GM12878 (cell line): Measurements from ENCODE around the gene ITGAV. TPM values are rescaled to one million over a fixed set of nuclear protein-coding genes. Genes with fewer than 3 reads are reported as not detected.

Experiments used
- ATAC-seq: fragments of 200-7000 bp; cut with Tn5 transposase; 3 replicates; pipeline ENCODE4 v1.9.1; 2020; ENCODE audit warnings: mild to moderate bottlenecking, moderate library complexity
- BruUV-seq: library from RNA; stranded (reverse); fragments of 400-500 nt; replicated peaks from 2 replicates; lab custom pipeline; 2021; lab: Mats Ljungman, UMichigan
- CTCF ChIA-PET: fragments of 300-600 bp; sonication (Branson Sonifier 250); formaldehyde crosslinking; extraction: SDS; loops from one replicate; lab custom pipeline; 2021; ENCODE audit warnings: inconsistent platforms; lab: Yijun Ruan, JAX
- POLR2A ChIA-PET: fragments of 350-600 bp; formaldehyde crosslinking; extraction: SDS; loops from one replicate; lab custom pipeline; 2021; ENCODE audit warnings: inconsistent platforms; lab: Charles Lee
- RAD21 ChIA-PET: fragments of 300-600 bp; sonication (Branson Sonifier 250); formaldehyde crosslinking; loops from one replicate; lab custom pipeline; 2023; ENCODE audit warnings: antibody characterized with exemption; ENCODE audit not compliant: unreplicated experiment; lab: Charles Lee
- SMC1A ChIA-PET: fragments of 300-600 bp; sonication (Branson Sonifier 250); formaldehyde crosslinking; loops from one replicate; lab custom pipeline; 2023; ENCODE audit not compliant: unreplicated experiment, uncharacterized antibody; lab: Charles Lee
- DNase-seq: peaks from one replicate; pipeline ENCODE4 v3.0.0-alpha.2; 2011; ENCODE audit warnings: low read depth, low spot score
- FAIRE-seq: peaks from 3 replicates; lab custom pipeline; 2011; peaks lifted over from hg19 to GRCh38; lab: Jason Lieb, UNC
- H2AFZ ChIP-seq: 2 replicates; pipeline ENCODE4 v1.6.0; 2011; ENCODE audit warnings: low read depth, low read length, control low read depth; ENCODE audit not compliant: control insufficient read depth
- H3K27ac ChIP-seq: 2 replicates; pipeline ENCODE4 v1.5.1; 2011; ENCODE audit warnings: control low read depth; ENCODE audit not compliant: control insufficient read depth, insufficient read depth
- H3K27me3 ChIP-seq, 2 experiments: replicated peaks in 1 of 2; 2 replicates each; pipeline versions ENCODE4 v1.6.0 to v1.6.1; 2011; ENCODE audit warnings: low read length in 1 of 2; ENCODE audit not compliant: control insufficient read depth in 2 of 2, insufficient read depth in 2 of 2
- H3K36me3 ChIP-seq, 2 experiments: 2 replicates each; pipeline ENCODE4 v1.5.1; 2011; ENCODE audit warnings: low read length in 1 of 2; ENCODE audit not compliant: control insufficient read depth in 2 of 2, insufficient read depth in 2 of 2
- H3K4me1 ChIP-seq: 2 replicates; pipeline ENCODE4 v1.6.1; 2011; ENCODE audit warnings: mild to moderate bottlenecking, low read length, moderate library complexity, mixed read lengths; ENCODE audit not compliant: control insufficient read depth, insufficient read depth
- H3K4me2 ChIP-seq: 2 replicates; pipeline ENCODE4 v1.6.0; 2011; ENCODE audit warnings: control low read depth; ENCODE audit not compliant: control insufficient read depth, insufficient read depth
- H3K4me3 ChIP-seq: fragments of 200-600 bp; sonication (generic); 2 replicates; pipeline ENCODE4 v1.5.1; 2016
- H3K79me2 ChIP-seq: 2 replicates; pipeline ENCODE4 v1.6.0; 2011; ENCODE audit warnings: low read length; ENCODE audit not compliant: control insufficient read depth, insufficient read depth
- H3K9ac ChIP-seq: 2 replicates; pipeline ENCODE4 v1.8.0; 2011; ENCODE audit warnings: low read length, control low read depth, mixed read lengths; ENCODE audit not compliant: control insufficient read depth, insufficient read depth
- H3K9me3 ChIP-seq: replicated peaks from 3 replicates; pipeline ENCODE4 v1.5.1; 2011; ENCODE audit warnings: mild to moderate bottlenecking, low read length; ENCODE audit not compliant: control insufficient read depth, insufficient read depth
- H4K20me1 ChIP-seq: 2 replicates; pipeline ENCODE4 v1.6.0; 2011; ENCODE audit not compliant: control insufficient read depth, insufficient read depth
- ELK1 ChIP-seq: IDR thresholded peaks from 2 replicates; pipeline ENCODE4 v1.6.1; 2012; ENCODE audit warnings: low read depth, low read length, improper control_type of control experiment
- IRF5 ChIP-seq: fragments of 450-650 bp; IDR thresholded peaks from 2 replicates; pipeline ENCODE4 v1.6.1; 2017; ENCODE audit warnings: borderline replicate concordance
- KLF5 ChIP-seq: fragments of 450-650 bp; IDR thresholded peaks from 2 replicates; pipeline ENCODE4 v1.6.1; 2014; ENCODE audit warnings: mild to moderate bottlenecking; ENCODE audit not compliant: partially characterized antibody
- MTA3 ChIP-seq: IDR thresholded peaks from 2 replicates; pipeline ENCODE4 v1.6.1; 2012; ENCODE audit warnings: low read length, inconsistent platforms, borderline replicate concordance
- NFIC ChIP-seq: IDR thresholded peaks from 2 replicates; pipeline ENCODE4 v1.6.1; 2012; ENCODE audit warnings: low read depth, mild to moderate bottlenecking, inconsistent platforms, low read length, moderate library complexity
- NFYB ChIP-seq: IDR thresholded peaks from 2 replicates; pipeline ENCODE4 v1.6.1; 2011; ENCODE audit warnings: low read depth, mild to moderate bottlenecking, low read length, improper control_type of control experiment, moderate library complexity; ENCODE audit not compliant: insufficient read depth
- PAX8 ChIP-seq: fragments of 450-650 bp; IDR thresholded peaks from 2 replicates; pipeline ENCODE4 v1.6.1; 2017; ENCODE audit warnings: mild to moderate bottlenecking, moderate library complexity
- RAD51 ChIP-seq: fragments of 450-650 bp; IDR thresholded peaks from 2 replicates; pipeline ENCODE4 v1.6.1; 2016; ENCODE audit warnings: moderate library complexity, mild to moderate bottlenecking, inconsistent platforms
- TBL1XR1 ChIP-seq: IDR thresholded peaks from 2 replicates; pipeline ENCODE4 v1.6.1; 2012; ENCODE audit warnings: low read depth, low read length, improper control_type of control experiment
- YY1 ChIP-seq: IDR thresholded peaks from 2 replicates; pipeline ENCODE4 v1.6.1; 2011; ENCODE audit warnings: low read depth, mild to moderate bottlenecking, low read length
- ZBTB11 ChIP-seq: fragments of 450-650 bp; formaldehyde crosslinking; IDR thresholded peaks from 2 replicates; pipeline ENCODE4 v1.5.0; 2022; ENCODE audit warnings: mild to moderate bottlenecking, missing genetic modification characterization
- ZNF274 ChIP-seq: IDR thresholded peaks from one replicate; pipeline ENCODE4 v1.8.0; 2011; ENCODE audit not compliant: insufficient read length, insufficient read depth
- ZNF384 ChIP-seq: IDR thresholded peaks from 2 replicates; pipeline ENCODE4 v1.6.1; 2012; ENCODE audit warnings: low read depth, mild to moderate bottlenecking, low read length, improper control_type of control experiment, borderline replicate concordance
- WGBS: methylation state at CpG from one replicate; pipeline ENCODE4 v1.1.6; 2016; ENCODE audit warnings: low lambda C conversion rate; ENCODE audit not compliant: insufficient replicate concordance, insufficient coverage; ENCODE audit errors: missing lambda C conversion rate; 5-methylcytosine and 5-hydroxymethylcytosine counted together
- in situ Hi-C: fragments of 300-500 bp; cut with MboI; formaldehyde crosslinking; loops from 9 replicates; pipeline ENCODE4 v1.14.3; 2018; ENCODE audit warnings: mixed read lengths
- intact Hi-C: fragments of 100-400 bp; cut with micrococcal nuclease; formaldehyde crosslinking; loops from one replicate; pipeline ENCODE4 v1.14.2; 2022; ENCODE audit not compliant: unreplicated experiment
- polyA plus RNA-seq, 11 experiments: library from polyadenylated mRNA; depleted of rRNA in 4 of 11; unstranded in 6 of 11; stranded (reverse) in 5 of 11; fragments of >200 nt; fragmentation: Nextera tagmentation in 4 of 11; fragmentation: Illumina TruSeq in 1 of 11; extraction: Ambion mirVana in 4 of 11; extraction: Trizol in 1 of 11; gene quantifications; 1 replicate in 1 of 11; 2 replicates in 10 of 11; pipeline versions ENCODE4 v1.2.1 to v1.2.3, GENCODE V29; 2011 to 2016; ENCODE audit warnings: inconsistent platforms in 2 of 11, missing spikeins in 2 of 11, low read depth in 1 of 11
- total RNA-seq, 4 experiments: library from RNA; depleted of rRNA in 3 of 4; stranded (reverse); fragments of >200 nt in 3 of 4; fragmentation: Illumina TruSeq in 1 of 4; extraction: Trizol in 1 of 4; gene quantifications; 2 replicates each; pipeline versions ENCODE4 v1.2.1 to v1.2.3, GENCODE V29; 2013 to 2021

ITGAV gene
- total and polyA plus RNA-seq, 10 of the 15 experiments (the other 5 are each of a cell fraction or from before 2014, with no cell fraction given) = 2.1 to 10.8 (median 6.1) TPM

GRCh38 chr2:186645999-186646398 is 56.1 kb downstream of the ITGAV start:
- H3K36me3 ChIP-seq = no peaks in the 10 kb centered on the region; a peak in 1 of 4 replicates
- intact Hi-C loops (no loop called here), in situ Hi-C loops (no loop called here)
- no peaks in the 10 kb centered on the region for H4K20me1 ChIP-seq
- WGBS = 98% methylated on average over 2 of the region's 2 CpGs
- no TSS peak for BruUV-seq
- H3K9me3 ChIP-seq = no peaks in the 10 kb centered on the region
- DNase-seq = no peak
- no peak overlapping the region for H2AFZ ChIP-seq
- no peak overlapping the region for H3K27ac ChIP-seq
- ChIA-PET SMC1A (no interaction called here), RAD21 (no interaction called here), CTCF (interaction anchor here (1.6 kb wide), 1 partner anchor 142 kb away, joined by 8 read pairs; no protein-coding TSS in a partner anchor), POLR2A (no interaction called here)
- no peak overlapping the region for H3K4me3 ChIP-seq
- no peak for FAIRE-seq
- H3K9ac ChIP-seq = no peak overlapping the region
- no peaks in the 10 kb centered on the region for H3K79me2 ChIP-seq
- H3K4me1 ChIP-seq = peaks cover 7% of the 10 kb centered on the region
- H3K4me2 ChIP-seq = no peak overlapping the region
- TF ChIP-seq YY1 = no peak
- TF ChIP-seq ELK1 = no peak
- no peak for TF ChIP-seq RAD51
- TF ChIP-seq PAX8 = no peak
- TF ChIP-seq TBL1XR1 = no peak
- TF ChIP-seq NFIC = no peak
- H3K27me3 ChIP-seq = no peaks in the 10 kb centered on the region
- ATAC-seq = no peak

GRCh38 chr2:186648130-186648529 is 58.3 kb downstream of the ITGAV start:
- Histone ChIP-seq H3K4me2 (no peak overlapping the region), H3K9ac (no peak overlapping the region), H3K79me2 (no peaks in the 10 kb centered on the region), H3K4me3 (no peak overlapping the region), H4K20me1 (no peaks in the 10 kb centered on the region), H3K27me3 (no peaks in the 10 kb centered on the region), H3K36me3 (no peaks in the 10 kb centered on the region), H3K27ac (no peak overlapping the region), H2AFZ (no peak overlapping the region), H3K9me3 (no peaks in the 10 kb centered on the region), H3K4me1 (no peaks in the 10 kb centered on the region)
- no TSS peak for BruUV-seq
- no peak for FAIRE-seq
- RAD21 ChIA-PET = no interaction called here
- no peak for DNase-seq
- intact Hi-C loops (no loop called here), in situ Hi-C loops (no loop called here)
- CTCF ChIA-PET = interaction anchor here (2.1 kb wide), 1 partner anchor 144 kb away, joined by 13 read pairs; no protein-coding TSS in a partner anchor
- SMC1A ChIA-PET = interaction anchor here (1.3 to 1.7 kb wide), 2 partner anchors 39 to 145 kb away, joined by 4 to 6 read pairs; no protein-coding TSS in a partner anchor
- 97% methylated on average over 2 of the region's 2 CpGs for WGBS
- POLR2A ChIA-PET = no interaction called here
- ATAC-seq = no peak
- no peak for TF ChIP-seq MTA3
- TF ChIP-seq ZNF274 = no peak
- TF ChIP-seq IRF5 = no peak
- TF ChIP-seq KLF5 = no peak
- no peak for TF ChIP-seq ZNF384
- no peak for TF ChIP-seq RAD51
- no peak for TF ChIP-seq NFYB
- TF ChIP-seq ZBTB11 (CRISPR knock-in tag) = no peak
